Suppressor macrophage (primary cell): ENCODE results near the gene NPLOC4.
A peak's percentile ranks its signal among the peaks of the same experiment; 100 is the strongest.
"Not testable (repeated sequence)": the region's sequence is repeated elsewhere in the genome, so short reads cannot be mapped to it uniquely, and the experiment has no call there.

Experiments
- DNase-seq, 4 experiments: peaks; one replicate each; pipeline ENCODE4 v3.0.0-alpha.2; 2020 to 2022

The NPLOC4 gene

DNA sequence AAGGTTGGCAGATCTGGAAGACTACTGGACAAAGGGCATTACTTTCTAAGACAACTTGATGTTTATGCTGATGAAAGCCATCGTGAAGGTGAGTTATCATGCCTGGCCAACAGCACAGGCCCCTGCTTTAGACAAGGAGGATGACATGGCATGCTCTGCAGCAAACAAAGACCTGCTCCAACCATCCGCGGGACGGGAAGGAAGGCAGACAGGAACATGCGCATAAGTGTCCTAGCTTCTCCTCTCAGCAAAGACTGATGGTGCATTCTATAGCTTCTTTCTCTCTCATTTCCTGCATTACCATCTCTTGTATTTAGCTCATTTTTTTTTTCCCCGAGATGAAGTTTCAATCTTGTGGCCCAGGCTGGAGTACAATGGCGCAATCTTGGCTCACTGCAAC lies 5.4 kb downstream of the NPLOC4 start:
- DNase-seq: no peak

DNA sequence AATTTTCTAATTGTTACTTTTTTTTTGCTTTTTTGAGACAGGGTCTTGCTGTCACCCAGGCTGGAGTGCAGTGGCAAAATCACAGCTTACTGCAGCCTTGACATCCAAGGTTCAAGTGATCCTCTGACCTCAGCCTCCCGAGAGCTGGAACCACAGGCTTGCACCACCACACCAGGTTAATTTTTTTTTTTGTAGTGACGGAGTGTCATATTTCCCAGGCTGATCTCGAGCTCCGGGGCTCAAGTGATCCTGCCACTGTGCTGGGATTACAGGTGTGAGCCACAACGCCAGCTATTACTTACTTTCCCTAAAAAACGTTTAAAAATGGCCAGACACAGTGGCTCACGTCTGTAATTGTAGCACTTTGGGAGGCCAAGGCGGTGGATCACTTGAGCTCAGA lies 6.6 kb downstream of the NPLOC4 start:
- no peak for DNase-seq

DNA sequence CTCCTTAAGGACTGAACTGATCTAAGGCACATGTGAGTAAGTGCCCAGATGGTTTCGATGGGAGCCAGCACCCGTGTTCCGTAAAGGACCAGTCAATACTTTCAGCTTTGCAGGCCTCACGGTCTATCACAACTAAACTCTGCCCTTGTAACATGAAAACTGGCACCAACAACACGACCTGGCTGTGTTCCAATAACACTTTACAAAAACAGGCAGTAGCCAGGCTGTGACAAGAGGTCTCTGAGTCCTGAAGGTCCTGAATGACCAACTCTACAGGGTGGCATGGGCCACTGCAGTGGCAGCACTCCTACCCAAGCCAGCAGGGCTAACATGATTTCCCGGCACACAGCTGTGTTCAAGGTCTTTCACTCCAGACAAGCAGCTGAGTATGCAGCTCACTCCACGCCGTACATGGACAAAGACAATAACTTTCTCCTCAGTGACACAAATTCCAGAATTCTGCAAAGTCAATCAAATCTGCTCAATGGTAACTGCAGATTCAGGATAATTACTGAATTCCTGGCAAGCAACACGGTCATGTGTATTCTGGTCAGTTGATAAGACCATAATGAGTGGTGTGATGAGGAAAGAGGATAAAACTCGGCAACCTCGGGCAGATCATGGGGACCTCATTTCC lies 15.3 kb downstream of the NPLOC4 start:
- DNase-seq: no peak

DNA sequence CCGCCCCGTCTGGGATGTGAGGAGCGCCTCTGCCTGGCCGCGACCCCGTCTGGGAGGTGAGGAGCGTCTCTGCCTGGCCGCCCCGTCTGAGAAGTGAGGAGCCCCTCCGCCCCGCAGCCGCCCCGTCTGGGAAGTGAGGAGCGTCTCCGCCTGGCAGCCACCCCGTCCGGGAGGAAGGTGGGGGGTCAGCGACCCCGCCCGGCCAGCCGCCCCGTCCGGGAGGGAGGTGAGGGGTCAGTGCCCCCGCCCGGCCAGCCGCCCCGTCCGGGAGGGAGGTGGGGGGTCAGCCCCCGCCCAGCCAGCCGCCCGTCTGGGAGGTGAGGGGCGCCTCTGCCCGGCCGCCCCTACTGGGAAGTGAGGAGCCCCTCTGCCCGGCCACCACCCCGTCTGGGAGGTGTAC lies 18.6 kb downstream of the NPLOC4 start:
- DNase-seq: not testable (repeated sequence)

DNA sequence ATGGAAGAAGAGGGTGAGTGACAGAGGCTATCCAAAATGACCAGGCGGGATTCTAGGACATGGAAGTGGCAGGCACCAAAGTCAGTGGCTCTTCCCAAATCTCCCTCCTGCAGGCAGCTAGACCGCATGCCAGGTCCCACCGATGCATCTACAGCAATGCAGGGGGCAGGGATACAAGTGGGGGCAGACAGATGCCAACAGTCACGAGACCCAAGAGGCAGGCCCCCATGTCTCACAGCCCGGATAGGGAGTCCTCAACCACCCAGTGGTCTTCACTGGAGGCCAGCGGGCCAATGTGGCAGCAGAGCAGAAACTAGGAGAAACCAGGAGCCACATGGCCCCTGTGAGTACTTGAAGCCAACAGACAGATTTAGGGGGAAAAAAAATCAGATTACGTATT lies 20.0 kb downstream of the NPLOC4 start:
- no peak for DNase-seq

DNA sequence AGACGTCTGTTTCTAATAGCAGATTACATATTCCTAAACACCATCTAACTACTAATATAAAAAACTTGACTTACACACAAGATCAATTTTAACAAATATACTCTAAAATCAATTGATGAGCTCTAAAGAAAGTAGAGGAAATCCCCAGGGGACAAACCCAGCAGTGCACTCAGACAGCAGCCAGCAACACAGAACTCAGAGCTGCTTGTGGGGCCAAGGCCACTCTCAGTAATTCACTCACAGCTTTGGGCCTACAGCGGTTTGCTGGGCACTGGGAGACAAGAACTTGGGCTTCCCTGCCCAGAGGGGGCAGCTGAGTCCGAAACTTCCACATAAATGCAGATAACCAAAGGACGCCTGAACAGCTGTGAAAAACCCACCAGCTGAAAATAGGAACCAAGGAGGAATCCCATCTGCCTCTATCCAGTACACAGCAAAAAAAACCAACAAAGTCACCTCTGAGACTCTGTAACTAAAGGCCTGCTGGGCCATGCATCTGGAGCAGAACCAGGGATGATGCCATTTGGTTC lies 21.4 kb downstream of the NPLOC4 start:
- no peak for DNase-seq

DNA sequence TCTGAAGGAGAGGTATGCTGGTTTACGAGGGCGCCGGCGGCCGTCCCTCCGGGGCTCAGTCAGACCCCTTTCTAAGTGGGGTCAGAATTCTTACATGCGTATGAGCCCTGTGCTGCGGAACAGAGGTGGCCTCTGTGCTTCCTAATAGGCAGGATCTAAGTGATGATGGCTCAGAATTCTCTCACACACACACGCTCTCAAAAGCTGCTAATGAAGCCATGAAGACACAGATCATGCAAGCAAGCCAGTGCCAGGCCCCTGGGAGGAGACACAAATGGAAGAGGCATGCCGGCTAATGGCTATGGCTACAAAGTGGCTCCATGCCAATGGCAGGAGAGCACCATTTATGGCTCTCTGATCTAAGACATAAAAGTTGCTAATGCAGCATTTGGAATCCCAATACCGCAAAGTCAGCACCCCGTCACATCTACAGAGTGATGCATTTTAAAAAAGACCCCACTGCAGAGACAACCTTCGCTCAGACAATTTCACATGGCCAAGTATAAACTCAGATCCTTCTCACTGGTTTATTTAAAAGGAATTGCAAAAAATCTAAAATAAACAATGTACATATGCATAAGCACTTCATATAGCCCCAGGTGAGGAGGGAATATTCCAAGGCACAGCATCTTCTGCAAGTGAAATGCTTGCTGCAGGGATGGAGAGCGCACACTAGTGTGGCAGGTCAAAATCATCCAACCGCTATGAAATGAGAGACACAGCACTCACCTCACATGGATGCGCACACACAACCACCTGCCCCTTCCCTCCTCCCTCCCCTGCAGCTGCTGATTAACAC lies 24.5 kb downstream of the NPLOC4 start:
- no peak for DNase-seq

DNA sequence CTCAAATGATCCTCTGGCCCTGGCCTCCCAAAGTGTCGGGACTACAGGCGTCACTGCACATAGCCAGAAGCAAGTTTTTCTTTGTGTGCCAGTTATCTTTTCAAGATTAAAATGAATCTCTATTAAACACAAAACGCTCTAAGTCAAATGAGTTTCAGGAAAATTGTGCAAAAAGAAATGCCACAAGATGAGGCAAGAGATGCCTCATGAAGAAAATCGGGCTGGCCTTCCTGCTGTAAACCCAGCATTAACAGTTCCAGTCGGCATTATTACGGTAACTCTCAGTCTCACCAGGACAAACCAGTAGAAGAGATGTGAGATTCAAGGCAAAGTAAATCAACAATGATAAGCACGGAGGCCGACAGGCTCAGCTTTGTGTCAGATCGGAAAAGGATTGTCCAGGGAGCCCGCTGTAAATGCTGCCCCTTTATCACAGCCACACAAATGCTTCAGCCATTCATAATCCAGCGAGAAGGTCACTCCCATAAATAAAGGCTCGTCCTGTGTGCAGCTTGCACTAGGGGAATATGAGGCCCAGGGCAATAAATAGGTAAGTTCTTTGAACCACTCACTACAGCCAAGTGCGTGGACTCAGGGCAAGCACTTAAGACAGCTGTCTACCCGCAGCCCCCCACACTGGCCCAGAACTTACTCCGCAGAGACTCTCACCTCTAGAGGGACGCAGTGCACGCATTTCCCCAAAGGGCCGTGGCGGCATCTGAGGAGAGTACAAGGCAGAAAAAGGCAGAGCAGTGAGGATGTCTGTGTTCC lies 27.2 kb downstream of the NPLOC4 start:
- DNase-seq: no peak

DNA sequence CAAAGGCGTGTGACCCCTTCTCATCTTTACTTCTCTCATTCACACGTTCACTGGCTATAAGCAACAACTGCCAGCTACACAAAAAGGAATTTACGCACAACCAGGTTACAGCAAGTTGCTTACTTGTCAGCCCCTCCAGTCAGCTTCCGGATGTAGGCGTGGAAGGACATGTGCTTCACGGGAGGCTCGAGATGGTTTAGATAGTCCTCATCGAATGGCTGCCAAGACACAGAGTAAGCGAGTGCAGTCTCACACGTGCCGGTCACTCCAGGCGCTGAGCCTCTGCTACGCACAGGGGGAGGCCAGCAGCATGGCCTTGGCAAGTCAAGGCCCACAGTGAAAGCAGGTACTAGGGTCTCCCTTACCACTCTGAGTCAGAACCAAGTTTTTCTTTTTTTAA lies 28.3 kb downstream of the NPLOC4 start:
- no peak for DNase-seq

DNA sequence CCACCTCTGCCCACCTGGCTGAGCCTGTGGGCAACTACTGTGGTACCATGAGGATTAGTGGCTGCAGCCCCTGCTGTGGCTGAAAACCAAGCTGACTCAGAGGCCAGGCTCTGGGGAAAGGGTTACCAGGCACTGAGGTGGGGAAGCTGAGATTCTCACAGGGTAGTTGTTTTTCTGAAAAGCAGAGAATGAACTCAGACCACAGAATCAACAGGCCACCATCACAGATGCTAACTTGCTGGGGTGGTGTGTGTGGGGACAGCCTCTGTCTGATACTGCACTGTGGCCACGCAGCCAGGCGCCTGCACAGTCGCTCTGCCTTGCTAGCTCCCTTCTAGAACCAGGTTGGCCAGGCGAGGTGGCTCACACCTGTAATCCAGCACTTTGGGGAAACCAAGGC lies 28.8 kb downstream of the NPLOC4 start:
- no peak for DNase-seq

DNA sequence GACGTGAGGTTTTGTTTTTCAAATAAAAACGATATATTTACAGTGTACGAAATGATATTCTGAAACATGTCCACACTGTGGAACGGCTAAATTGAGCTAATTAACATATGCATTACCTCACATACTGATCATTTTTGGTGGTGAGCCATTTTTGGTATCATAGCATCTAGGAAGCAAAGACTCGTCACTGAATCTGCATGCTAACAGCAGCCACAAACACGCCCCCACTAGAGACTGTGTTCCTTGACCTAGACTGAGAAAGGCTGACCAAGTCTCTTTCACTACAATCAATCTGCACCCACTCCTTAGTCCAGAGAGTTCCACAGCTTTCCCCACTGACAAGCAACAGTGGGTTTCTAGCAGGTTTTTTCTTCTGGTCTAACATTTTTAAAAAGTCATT lies 29.5 kb downstream of the NPLOC4 start:
- DNase-seq: no peak

DNA sequence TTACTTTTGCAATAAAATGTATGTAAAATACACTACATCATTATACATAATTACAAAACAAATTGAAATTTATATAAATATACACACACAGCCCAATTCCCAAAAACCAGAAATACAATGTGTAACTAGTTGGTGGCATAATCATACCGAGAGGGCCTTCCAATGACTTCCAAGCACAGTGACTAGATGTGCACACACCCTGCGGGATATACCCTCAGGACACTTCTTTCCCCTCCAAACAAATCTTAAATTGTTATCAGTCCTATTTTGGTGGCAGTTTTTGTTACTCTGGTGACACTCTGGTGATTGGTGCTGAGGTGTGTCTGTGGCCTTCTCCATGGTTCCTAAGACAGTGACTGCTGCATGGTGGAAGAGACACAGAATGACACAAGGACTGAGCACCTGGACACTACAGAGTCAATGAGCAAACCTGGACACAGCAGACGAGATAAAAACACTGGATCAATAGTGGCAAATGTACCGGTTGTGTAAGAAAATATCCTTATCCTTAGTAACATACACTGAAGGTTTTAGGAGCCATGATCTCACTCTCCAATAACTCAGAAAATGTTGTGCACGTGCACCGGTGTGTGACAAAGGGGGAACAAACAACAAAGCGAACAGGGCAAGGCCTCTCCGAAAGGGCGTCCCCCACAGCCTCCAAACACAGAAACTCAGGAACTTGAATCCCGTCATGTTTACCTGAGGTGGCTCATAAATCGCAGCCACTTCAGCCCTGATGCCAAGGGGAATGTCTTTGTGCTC lies 32.9 kb downstream of the NPLOC4 start:
- no peak for DNase-seq

DNA sequence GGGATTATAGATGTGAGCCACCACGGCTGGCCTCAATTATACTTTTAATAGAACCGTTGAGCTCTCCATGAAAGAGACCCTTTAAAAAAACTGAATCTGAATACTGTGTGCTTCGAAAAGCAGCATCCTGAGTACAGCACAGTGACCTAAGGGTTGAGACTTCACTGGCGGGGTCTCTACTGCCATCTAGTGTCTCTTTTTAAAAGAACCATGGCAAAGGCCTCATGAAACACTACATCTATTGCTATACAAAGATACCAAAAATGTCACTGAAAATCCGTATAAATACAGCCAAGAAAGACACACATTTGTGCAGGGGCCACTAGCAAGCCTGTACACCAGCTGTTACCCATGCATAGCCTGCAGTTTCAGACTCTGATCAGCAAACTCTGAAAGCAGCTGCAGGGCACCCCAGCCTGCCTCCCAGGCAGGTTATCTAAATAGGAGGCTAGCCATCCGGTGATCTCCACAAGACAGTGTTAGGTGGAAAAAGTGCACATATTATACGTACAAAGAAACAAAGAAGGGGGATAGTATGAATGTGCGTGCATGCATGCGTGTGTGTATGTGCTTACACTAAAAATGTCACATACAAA lies 35.3 kb downstream of the NPLOC4 start:
- DNase-seq: peak; percentile 62 to 82 (median 75)

DNA sequence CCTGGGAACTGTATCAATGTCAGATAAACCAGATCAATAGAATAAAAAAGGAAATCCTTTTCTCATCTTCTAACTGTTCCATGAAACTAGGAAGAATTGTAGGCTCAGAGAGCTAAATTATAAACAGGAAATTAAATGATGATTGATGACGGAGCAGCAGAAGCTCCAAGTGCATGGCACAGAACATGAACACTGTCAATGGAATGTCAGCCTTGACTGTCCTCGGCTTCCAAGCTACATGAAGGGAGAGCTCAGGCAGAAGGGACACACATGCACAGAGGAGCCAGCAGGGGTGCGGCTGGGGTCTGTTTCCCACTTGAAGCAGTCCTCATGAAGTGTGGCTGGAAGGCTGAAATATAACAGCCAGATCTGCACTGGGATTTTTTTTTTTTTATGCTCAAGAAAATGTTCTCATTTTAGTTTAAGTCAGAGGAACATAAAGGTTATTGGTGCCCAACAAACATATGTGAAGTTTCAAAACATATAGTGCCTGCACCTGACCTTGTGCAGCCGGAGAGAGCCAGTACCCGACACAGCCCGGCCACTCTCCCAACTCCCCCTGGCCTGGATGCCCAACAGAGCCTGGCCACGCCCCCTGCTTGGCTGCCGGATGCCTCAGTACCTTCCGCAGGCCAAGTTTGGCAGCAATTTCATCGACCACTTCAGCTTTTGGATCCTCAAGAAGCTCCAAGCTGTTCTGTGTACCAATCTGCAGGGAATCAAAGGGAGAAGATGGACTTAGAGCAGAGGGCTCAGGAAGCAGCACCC lies 37.0 kb downstream of the NPLOC4 start:
- no peak for DNase-seq

DNA sequence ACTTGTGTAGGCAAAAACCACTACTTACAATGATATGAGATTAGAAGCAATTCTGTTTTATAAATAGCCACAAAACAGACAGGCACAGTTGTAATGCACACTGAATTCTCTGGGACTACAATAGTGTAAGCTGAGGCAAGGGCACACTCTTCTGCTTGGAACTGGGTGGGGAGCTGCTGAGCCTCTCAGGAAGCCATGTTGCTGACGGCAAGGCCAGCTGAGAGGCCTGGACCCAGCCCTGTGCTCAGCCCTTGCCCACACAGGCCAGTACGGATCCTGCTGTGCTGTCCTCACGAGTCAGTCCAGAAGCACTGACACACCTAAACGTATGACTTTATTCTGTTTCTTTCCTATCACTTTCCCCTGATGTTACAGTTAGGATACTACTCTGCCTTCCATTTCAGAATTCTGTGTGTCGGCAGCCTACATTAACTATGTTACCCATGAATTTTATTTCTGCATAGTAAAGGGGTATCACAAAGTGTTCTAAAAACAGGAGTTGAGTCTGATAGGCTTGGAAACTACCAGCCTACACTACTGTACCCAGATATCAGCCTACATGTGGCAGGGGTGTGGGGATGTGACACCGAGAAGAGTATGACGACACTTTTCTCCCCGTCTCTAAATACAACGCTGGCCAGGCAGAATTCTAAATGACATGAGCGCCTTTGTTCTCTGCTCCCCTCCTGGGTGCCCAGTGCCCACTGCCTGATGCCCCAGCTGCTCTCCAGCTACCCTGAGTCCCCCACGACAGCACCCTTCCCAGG lies 43.6 kb downstream of the NPLOC4 start:
- DNase-seq: no peak

DNA sequence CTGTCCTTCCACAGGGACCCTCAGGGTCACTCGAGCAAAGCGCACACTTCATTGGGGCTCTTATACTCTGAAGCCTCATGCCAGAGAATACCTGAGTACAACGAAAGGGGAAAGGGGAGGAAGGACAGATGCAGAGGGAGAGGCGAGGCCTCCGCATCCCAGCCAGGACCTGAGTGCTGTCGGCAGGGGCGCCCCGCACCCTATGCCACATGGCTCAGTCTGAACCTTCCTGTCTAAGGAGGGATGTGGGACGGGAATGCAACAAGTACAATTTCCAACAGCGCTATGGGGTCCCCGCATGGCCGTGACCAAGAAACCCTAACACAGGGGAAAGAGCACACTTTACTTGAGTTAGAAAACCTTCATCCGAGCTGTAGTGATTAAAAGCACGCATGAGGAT lies 44.9 kb downstream of the NPLOC4 start:
- DNase-seq: no peak

DNA sequence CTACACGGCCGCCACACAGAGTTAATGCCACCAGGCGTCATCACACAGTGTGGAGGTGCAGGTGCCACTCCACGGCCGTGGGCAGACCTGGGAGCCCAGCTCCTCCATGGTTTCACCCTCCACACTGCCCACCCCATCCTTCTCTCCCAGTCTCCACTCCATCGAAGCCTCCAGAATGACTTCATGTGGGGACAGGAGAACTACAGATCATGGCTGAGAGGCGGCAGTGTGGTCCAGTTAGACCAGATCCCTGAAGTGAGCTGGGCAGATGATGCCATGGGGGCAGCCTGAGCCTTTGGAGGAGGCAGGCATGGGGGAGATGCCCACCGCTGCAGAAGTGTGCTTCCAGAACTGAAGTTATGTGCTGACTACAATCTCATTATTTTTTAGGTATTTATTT lies 46.8 kb downstream of the NPLOC4 start:
- no peak for DNase-seq

DNA sequence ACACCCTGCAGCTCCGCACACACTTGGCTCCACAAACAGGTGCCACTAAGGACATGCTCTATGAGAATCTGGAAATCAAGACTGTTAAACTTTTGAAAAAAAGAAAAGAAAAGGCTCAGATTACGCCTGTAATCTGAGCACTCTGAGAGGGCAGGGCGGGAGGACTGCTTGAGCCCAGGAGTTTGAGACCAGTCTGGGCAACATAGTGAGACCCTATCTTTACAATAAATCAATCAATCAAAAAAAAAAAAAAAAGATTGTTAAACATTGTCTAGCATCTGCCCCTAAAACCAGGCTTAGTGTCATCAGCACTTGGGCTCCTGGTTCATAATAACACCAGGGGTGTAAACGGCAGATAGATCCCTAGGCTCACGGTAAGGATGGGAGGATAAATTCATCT lies 47.3 kb downstream of the NPLOC4 start:
- no peak for DNase-seq

DNA sequence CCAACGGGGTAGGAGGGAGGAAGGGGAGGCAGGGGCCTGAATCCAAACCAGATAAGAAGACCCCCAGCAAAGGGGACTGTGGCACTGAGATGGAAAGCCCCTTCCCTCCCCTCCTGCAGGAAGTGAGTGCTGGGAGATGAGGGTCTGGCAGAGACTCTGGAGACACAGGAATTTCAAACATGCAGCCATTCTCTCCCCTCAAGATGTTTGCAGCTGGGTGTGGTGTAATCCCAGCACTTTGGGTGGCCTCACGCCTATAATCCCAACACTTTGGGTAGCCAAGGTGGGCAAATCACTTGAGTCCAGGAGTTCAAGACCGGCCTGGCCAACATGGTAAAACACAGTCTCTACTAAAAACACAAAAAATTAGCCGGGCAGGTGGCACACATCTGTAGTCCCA lies 50.8 kb downstream of the NPLOC4 start:
- no peak for DNase-seq

DNA sequence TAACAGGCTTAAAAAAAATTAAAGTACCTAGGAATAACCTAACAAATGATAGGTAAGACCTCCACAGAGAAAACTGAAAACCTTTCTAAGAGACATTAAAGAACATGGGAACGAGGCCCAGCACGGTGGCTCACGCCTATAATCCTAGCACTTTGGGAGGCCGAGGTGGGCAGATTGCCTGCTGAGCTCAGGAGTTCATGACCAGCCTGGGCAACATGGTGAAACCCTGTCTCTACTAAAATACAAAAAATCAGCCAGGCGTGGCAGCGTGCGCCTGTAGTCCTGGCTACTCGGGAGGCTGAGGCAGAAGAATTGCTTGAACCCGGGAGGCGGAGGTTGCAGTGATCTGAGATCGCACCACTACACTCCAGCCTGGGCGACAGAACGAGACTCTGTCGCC lies 52.1 kb downstream of the NPLOC4 start:
- not testable (repeated sequence) for DNase-seq
